Testis (tissue), 2 donors: ENCODE results near the gene C3orf49.

Experiments
- POLR2A ChIP-seq: fragments of 450-650 bp; IDR thresholded peaks from one replicate; pipeline ENCODE4 v1.6.1; 2017; ENCODE audit warnings: antibody characterized with exemption, mild to moderate bottlenecking, moderate library complexity
- TF ChIP-seq, protein P1 (sequence below), 3 experiments: fragments of 450-650 bp in 2 of 3; fragments of 200-600 bp in 1 of 3; sonication (generic) in 1 of 3; IDR thresholded peaks; one replicate each; pipeline ENCODE4 v1.5.1; 2016 to 2019; ENCODE audit warnings: antibody characterized with exemption in 3 of 3, mild to moderate bottlenecking in 2 of 3, moderate library complexity in 1 of 3

DNA sequence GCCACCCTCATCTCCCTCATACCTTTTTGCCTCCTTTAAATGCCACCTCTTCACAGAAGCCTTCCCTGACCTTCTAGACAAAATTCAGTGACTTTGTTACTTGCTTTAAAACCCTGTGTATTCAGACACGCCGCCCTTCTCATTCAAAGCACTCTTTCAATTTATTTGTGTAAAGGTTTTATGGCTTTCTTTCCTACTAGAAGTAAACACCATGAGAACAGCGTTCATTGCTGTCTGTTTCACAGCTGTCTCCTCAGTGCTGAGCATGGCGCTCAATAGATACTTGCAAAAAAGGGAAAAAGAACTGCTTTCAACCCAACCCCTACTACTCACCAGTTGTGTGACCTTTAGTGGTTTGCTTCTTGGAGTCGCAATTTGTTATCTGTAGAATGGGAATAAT, 61.6 kb downstream of the C3orf49 start:
- TF ChIP-seq, protein P1, sequence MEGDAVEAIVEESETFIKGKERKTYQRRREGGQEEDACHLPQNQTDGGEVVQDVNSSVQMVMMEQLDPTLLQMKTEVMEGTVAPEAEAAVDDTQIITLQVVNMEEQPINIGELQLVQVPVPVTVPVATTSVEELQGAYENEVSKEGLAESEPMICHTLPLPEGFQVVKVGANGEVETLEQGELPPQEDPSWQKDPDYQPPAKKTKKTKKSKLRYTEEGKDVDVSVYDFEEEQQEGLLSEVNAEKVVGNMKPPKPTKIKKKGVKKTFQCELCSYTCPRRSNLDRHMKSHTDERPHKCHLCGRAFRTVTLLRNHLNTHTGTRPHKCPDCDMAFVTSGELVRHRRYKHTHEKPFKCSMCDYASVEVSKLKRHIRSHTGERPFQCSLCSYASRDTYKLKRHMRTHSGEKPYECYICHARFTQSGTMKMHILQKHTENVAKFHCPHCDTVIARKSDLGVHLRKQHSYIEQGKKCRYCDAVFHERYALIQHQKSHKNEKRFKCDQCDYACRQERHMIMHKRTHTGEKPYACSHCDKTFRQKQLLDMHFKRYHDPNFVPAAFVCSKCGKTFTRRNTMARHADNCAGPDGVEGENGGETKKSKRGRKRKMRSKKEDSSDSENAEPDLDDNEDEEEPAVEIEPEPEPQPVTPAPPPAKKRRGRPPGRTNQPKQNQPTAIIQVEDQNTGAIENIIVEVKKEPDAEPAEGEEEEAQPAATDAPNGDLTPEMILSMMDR (IDR thresholded peaks at IDR 0.05) = no peak
- no peak for TF ChIP-seq POLR2A
